Mucosa of stomach (tissue), 1 donor: ENCODE measurements around the gene IFIT1B.
A peak's percentile ranks its signal among the peaks of the same experiment; 100 is the strongest.
"Not testable (repeated sequence)": the region's sequence is repeated elsewhere in the genome, so short reads cannot be mapped to it uniquely, and the experiment has no call there.

Source experiments
- H3K27me3 ChIP-seq: one replicate; pipeline ENCODE4 v1.7.0; 2013; ENCODE audit warnings: mild to moderate bottlenecking, low read length; ENCODE audit not compliant: control insufficient read depth, insufficient read depth
- H3K36me3 ChIP-seq: one replicate; pipeline ENCODE4 v1.7.0; 2013; ENCODE audit warnings: low read length; ENCODE audit not compliant: control insufficient read depth, insufficient read depth
- H3K4me1 ChIP-seq: one replicate; pipeline ENCODE4 v1.7.0; 2013; ENCODE audit warnings: mild to moderate bottlenecking, low read length; ENCODE audit not compliant: control insufficient read depth, insufficient read depth
- H3K4me3 ChIP-seq: one replicate; pipeline ENCODE4 v1.7.0; 2013; ENCODE audit warnings: low read length
- H3K9ac ChIP-seq: one replicate; pipeline ENCODE4 v1.7.0; 2013; ENCODE audit warnings: mild to moderate bottlenecking, low read length, moderate library complexity
- H3K9me3 ChIP-seq: one replicate; pipeline ENCODE4 v1.7.0; 2013; ENCODE audit warnings: mild to moderate bottlenecking, low read length, moderate library complexity; ENCODE audit not compliant: control insufficient read depth
- donor health status: Pancreatic carcinoma.

Gene IFIT1B

DNA sequence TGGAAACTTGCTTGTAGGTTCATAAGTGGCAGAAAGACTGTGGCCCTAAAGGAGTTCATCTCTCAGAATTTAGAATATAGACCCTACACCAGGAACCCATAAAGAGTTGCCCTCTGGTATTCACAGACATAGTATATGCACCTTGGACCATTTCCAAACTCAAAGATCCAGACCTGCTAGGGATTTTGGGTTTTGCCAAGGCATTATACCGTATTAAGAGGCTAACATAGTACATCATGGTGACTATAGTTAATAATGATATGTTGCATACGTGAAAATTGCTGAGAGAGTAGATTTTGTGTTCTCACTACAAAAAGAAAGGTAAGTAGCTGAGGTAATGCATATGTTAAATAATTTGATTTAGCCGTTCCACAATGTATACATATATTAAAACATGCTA is 36.2 kb upstream of the IFIT1B start:
- Histone ChIP-seq H3K4me1 (no peaks in the 10 kb centered on the region), H3K36me3 (no peaks in the 10 kb centered on the region), H3K4me3 (no peak overlapping the region), H3K27me3 (no peaks in the 10 kb centered on the region), H3K9ac (no peak overlapping the region), H3K9me3 (no peaks in the 10 kb centered on the region)

DNA sequence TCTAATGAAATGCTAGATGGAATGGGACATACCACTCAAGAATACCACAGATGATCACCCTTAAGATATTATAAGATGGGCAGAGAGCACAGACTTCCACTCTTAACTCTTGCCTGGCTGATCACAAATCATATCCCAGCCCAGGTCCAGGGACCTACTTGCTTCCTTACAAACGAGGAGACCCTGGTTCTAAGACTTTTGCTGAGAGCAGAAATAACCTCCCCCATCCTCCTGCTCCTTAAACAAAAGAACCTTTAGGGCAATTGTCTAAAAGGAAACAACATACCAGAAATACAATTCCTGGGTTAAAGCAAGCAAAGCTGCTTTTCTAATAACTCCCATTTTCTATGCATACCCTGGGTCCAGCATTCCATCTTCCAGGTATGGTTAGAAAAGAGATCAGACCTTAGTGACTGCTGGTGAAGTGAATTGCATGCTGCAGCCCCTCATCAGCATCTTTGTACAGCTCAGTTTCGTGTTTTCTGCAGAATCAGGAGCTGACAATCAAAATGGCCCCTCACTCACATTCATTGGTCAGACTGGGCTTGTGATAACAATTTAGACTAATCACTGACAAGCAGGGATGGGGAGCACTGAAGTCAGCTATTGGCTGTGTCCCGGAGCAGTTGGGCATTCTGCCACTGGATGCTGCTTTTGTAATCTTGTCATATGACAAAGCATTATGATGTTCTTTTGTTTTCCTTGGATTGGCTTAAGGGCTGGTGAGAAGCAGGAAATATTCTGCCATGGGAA is 35.5 kb upstream of the IFIT1B start:
- no peaks in the 10 kb centered on the region for H3K4me1 ChIP-seq
- no peaks in the 10 kb centered on the region for H3K9me3 ChIP-seq
- no peak overlapping the region for H3K9ac ChIP-seq
- no peak overlapping the region for H3K4me3 ChIP-seq
- H3K36me3 ChIP-seq: no peaks in the 10 kb centered on the region
- H3K27me3 ChIP-seq: no peaks in the 10 kb centered on the region

DNA sequence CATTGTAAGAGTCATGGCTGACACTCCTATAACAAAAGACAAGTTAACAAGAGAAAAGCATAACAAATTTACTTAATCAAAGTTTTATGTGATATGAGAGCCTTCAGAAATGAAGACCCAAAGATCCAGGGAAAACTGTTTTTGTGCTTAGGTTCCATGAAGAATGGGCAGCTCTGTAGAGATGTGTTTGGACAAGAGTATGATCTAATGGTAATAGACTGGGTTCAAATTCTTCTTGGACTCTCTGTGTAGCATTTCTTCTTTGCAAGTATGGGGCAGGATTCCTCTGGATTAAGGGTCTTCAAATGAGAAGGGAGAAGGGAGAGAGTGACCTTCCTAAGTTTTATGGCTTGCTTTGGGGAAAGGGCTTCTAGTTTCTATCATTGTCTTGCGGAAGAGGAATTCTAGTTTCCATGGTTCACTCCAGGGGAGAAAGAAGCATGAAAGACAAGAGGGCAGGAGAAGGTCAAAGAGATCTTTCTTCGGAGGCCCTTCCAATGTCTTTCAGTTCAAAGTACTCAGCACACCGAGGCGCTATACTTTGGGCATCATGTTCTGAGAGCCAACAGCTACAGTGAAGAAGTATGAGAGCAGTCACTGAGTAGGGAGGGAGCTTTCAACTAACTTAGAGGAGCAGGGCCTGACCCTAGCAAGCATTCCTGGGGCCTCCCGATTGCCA is 34.6 kb upstream of the IFIT1B start:
- Histone ChIP-seq H3K9me3 (no peaks in the 10 kb centered on the region), H3K9ac (no peak overlapping the region), H3K27me3 (no peaks in the 10 kb centered on the region), H3K4me3 (no peak overlapping the region), H3K4me1 (no peaks in the 10 kb centered on the region), H3K36me3 (no peaks in the 10 kb centered on the region)

DNA sequence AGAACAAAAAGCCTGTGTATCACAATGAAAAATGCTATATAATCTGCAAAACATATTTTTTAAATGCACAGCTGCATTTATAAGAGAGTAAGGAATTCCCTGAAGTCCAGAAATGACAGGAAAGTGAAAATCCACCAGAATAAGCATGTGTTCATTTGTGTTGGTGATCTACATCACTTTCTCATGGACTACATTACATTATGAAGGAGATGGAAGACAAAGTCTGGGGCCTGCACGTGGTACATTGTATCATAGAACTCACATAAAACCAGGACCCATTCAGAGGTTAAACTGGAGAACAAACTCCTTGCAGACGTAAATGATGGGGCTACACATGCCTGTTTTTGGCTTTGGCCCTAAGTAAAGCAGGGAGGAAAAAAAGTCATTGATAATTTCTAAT is 33.7 kb upstream of the IFIT1B start:
- H3K27me3 ChIP-seq: no peaks in the 10 kb centered on the region
- no peaks in the 10 kb centered on the region for H3K4me1 ChIP-seq
- H3K4me3 ChIP-seq: no peak overlapping the region
- H3K9ac ChIP-seq: no peak overlapping the region
- no peaks in the 10 kb centered on the region for H3K36me3 ChIP-seq
- H3K9me3 ChIP-seq: no peaks in the 10 kb centered on the region

DNA sequence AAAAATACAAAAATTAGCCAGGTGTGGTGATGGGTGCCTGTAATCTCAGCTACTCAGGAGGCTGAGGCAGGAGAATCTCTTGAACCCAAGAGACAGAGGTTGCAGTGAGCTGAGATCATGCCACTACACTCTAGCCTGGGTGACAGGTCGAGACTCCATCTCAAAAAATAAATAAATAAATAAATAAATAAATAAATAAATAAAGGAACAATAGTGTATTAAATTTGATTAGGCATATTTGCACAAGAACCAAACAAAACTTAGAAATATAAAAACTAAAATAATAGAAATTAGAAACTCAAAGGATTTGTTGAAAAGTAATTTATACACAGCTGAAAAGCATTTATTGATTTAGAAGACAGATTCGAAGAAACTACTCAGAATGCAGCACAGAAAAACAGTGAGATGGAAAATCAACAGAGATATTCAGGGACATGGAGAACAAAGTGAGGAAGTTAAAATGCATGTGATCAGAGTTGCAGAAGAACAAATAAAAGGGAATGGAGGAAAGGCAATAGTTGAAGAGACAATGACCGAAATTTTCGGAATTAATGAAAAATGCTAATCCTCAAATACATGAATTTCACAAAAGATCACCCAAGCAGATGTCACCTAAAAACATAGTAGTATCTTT is 32.4 kb upstream of the IFIT1B start:
- Histone ChIP-seq H3K4me3 (no peak overlapping the region), H3K9ac (no peak overlapping the region), H3K27me3 (no peaks in the 10 kb centered on the region), H3K9me3 (no peaks in the 10 kb centered on the region), H3K36me3 (no peaks in the 10 kb centered on the region), H3K4me1 (peaks cover 9% of the 10 kb centered on the region)

DNA sequence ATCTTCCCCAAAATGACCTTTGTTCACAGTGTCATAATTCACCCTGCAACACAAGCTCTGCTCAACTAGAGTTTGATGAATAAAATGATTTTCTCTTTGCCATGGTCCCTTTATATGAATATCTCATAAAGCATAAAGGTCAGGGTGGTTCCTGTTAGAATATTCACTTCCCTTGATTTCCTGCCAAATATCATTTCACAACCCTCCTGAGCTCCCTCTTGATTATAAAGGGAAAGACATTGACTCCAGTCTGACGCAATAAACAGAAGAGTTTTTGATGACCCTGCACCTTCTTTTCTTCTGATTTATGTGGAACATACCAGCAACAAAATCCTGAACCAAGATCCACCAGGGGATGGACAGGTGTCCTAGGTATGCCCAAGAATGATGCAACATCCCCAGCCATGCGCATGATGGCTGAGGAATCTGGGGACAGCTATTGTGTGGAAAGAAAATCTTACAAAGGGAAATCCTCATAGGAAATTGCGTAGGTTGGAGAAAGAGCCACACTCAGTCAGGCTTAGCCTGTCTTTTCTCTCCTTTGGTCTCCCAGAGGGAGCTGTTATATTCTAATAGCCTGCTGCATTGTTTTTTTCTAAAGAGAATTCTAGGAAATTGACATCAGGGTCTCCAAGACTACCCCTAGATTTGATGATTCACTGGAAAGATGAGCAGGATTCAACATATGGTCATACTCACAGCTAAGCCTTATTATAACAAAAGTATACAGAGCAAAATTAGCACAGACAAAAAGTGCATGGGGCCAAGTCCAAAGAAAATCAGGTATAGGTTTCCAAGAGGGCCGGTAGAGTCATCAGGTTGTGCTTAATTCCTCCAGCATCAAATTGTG is 31.2 kb upstream of the IFIT1B start:
- no peaks in the 10 kb centered on the region for H3K36me3 ChIP-seq
- no peaks in the 10 kb centered on the region for H3K27me3 ChIP-seq
- no peak overlapping the region for H3K9ac ChIP-seq
- H3K4me3 ChIP-seq: no peak overlapping the region
- peaks cover 21% of the 10 kb centered on the region for H3K4me1 ChIP-seq
- H3K9me3 ChIP-seq: no peaks in the 10 kb centered on the region

DNA sequence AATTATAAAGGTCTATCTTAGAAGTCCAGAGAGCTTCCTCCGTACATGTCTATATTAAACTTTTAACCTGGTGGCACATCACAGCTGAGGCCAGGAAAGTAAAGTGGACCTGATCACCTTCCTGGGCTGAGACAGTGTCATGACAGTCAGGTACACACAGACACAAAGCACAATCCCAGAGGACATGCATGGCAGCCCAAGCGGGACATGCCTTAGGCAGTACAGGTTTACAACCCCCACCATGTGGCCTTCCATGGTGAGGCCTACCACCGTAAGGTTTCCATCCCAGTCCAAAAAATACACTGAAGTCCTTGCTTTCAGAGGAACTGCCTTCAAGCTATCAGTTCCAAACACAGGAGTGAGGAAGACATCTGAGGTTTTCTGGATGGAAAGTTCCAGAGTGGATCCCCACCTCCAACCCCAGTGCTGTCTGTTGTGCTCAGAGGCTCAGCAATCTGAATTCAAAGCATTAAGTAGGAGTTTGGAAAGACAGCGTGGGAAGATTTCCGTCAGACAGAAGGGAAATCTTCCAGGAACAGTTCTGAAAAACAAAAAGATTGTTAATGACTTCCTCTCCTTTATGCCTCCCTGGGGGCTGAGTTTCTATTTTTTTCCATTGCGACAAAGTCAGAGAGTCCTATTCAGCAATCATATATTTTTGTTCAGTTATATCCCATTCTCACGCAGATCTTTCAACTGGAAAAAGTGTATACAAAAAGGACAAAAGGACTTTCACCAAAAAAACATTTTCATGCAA is 30.0 kb upstream of the IFIT1B start:
- Histone ChIP-seq H3K9ac (no peak overlapping the region), H3K9me3 (no peaks in the 10 kb centered on the region), H3K4me3 (no peak overlapping the region), H3K27me3 (no peaks in the 10 kb centered on the region), H3K4me1 (peaks cover 31% of the 10 kb centered on the region), H3K36me3 (no peaks in the 10 kb centered on the region)

DNA sequence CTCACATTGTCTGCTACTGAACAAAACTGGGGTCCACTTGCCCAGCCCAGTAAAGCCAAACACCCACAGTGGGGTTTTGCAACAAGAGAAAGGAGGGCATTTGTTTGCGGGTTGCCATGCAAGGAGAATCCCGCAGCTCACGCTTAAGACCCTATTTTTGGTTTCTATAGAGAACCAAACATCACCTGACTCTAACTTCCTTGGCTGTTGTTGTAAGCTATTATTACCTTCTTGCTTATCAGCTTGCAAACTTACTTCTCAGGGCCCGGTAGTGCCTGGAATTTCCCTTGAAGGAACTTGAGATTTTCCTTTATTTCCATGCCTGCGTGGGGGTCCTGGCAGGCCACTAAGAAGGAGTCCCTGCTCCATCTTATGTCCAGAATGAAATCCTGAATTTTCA is 29.4 kb upstream of the IFIT1B start:
- Histone ChIP-seq H3K9ac (no peak overlapping the region), H3K27me3 (no peaks in the 10 kb centered on the region), H3K4me3 (no peak overlapping the region), H3K9me3 (no peaks in the 10 kb centered on the region), H3K4me1 (peaks cover 33% of the 10 kb centered on the region), H3K36me3 (no peaks in the 10 kb centered on the region)

DNA sequence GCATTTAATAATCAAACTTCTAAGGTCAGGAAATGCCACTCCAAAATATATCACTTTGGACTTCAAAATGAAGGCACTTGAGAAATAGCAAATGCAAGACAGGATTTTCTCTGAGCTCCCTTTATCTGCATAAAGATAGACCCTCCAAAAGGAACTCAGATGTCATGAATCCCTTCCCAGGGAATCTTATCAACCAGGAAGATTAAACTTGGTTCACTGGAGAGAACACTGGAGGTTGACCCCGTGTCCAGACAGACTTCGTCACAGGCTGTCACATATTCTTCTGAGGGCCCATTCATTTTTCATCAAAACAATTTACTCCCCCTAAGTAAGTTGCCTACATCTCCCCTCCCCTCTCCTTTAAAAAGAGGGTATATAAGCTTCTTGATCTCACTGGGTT is 28.9 kb upstream of the IFIT1B start:
- Histone ChIP-seq H3K9ac (no peak overlapping the region), H3K4me1 (peaks cover 33% of the 10 kb centered on the region), H3K36me3 (no peaks in the 10 kb centered on the region), H3K9me3 (no peaks in the 10 kb centered on the region), H3K27me3 (no peaks in the 10 kb centered on the region), H3K4me3 (no peak overlapping the region)

DNA sequence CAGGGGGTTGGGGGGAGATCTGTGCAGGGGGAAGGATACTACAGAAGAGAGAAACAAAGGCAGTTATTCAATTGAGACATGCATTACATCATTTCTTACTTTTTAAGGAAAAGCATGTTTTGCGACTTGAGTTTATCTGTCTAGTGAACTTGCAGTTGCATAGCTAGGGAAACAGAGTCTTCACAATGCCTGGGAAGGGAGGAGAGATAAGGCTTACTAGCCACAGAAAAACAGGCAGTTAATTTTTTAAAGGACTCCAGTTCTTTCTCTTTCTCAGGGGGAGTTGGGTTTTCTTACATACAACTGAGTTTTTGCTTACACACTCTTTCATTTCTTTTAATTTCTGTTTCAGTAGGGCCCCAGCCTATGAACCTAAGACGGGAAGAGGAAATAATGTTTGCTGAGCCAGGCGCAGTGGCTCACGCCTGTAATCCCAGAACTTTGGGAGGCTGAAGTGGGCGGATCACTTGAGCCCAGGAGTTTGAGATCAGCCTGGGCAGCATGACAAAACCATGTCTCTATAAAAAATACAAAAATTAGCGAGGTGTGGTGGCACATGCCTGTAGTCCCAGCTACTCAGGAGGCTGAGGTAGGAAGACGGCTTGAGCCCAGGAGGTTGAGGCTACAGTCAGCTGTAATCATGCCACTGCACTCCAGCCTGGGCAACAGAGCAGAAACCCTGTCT is 27.1 kb upstream of the IFIT1B start:
- H3K27me3 ChIP-seq, H3K36me3 ChIP-seq, H3K4me3 ChIP-seq, H3K9me3 ChIP-seq: not testable (repeated sequence)
- H3K4me1 ChIP-seq: peaks cover 33% of the 10 kb centered on the region
- H3K9ac ChIP-seq: peak overlapping the region; percentile 59

DNA sequence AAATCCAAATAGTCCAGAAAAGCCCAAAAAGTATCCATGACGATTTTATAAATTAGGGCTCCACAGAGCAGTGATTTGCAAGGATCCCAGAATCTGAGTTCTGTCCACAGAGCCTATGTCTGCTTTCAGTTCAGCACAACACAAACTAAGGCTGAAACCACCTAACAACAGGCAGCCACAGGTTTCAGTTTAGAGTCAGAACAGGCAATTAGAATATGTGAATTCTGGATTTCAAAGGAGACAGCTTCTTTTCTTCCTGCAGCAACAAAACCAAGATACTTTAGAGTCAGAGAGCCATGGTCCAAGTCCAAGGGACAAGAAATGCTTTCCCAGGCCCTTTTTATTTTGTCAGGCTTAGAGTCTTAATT is 26.5 kb upstream of the IFIT1B start:
- Histone ChIP-seq H3K9me3 (no peaks in the 10 kb centered on the region), H3K4me3 (peak overlapping the region; percentile 3), H3K36me3 (no peaks in the 10 kb centered on the region), H3K4me1 (peaks cover 33% of the 10 kb centered on the region), H3K27me3 (no peaks in the 10 kb centered on the region), H3K9ac (peak overlapping the region; percentile 59)
